Spleen (tissue), 7 donors: ENCODE data around the gene NKX2-2.

Experiments used
- POLR2A ChIP-seq, 3 donors: fragments of 450-650 bp; IDR thresholded peaks; one replicate each; pipeline ENCODE4 v1.5.1; 2017; ENCODE audit warnings: antibody characterized with exemption in 3 of 3, mild to moderate bottlenecking in 1 of 3
- TF ChIP-seq, protein P1 (sequence below), 11 experiments: fragments of 200-600 bp in 7 of 11; fragments of 450-650 bp in 4 of 11; sonication (generic) in 4 of 11; IDR thresholded peaks in 8 of 11; conservative IDR thresholded peaks in 3 of 11; 1 replicate in 7 of 11; 2 replicates in 4 of 11; pipeline versions ENCODE4 v1.4.0 to v1.8.0; 2016 to 2021; ENCODE audit warnings: antibody characterized with exemption in 11 of 11, inconsistent platforms in 4 of 11, mild to moderate bottlenecking in 1 of 11
- donor health status: DM: no; HTN: no; CAD: no; lungs with moderate emphysema.
- donor health status: DM: no; HTN: no; CAD: no.
- donor health status: DM: no; HTN: no; CAD: no.

DNA sequence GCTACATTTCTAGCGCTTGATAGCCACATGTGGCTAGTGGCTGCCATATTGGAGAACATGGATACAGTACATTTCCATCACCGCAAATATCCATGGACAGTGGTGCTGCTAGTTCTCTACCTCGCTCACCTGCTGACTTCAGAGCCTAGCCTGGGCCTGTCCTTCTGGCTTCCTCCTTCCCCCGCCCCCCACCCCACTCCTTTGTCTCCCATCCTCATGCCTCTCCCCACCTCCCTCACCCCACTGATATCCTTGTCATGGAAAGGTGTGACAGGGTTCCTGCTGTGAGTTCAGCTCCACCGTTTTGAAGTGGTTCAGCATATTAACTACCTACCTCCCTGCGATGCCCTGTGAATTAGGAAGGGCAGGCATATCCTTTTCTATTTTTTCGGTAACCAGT, 14.2 kb downstream of the NKX2-2 start:
- TF ChIP-seq, protein P1, sequence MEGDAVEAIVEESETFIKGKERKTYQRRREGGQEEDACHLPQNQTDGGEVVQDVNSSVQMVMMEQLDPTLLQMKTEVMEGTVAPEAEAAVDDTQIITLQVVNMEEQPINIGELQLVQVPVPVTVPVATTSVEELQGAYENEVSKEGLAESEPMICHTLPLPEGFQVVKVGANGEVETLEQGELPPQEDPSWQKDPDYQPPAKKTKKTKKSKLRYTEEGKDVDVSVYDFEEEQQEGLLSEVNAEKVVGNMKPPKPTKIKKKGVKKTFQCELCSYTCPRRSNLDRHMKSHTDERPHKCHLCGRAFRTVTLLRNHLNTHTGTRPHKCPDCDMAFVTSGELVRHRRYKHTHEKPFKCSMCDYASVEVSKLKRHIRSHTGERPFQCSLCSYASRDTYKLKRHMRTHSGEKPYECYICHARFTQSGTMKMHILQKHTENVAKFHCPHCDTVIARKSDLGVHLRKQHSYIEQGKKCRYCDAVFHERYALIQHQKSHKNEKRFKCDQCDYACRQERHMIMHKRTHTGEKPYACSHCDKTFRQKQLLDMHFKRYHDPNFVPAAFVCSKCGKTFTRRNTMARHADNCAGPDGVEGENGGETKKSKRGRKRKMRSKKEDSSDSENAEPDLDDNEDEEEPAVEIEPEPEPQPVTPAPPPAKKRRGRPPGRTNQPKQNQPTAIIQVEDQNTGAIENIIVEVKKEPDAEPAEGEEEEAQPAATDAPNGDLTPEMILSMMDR (IDR thresholded peaks at IDR 0.05 in 8 of 11, conservative IDR thresholded peaks at IDR 0.05 in 3 of 11): no peak
- no peak for TF ChIP-seq POLR2A (IDR thresholded peaks at IDR 0.05)
